Endothelial cell of umbilical vein (primary cell): Measurements from ENCODE around the gene CFAP20DC. TPM values are rescaled to one million over a fixed set of nuclear protein-coding genes. Genes with fewer than 3 reads are reported as not detected.

Experiments
- BruUV-seq: library from RNA; stranded (reverse); fragments of 400-500 nt; replicated peaks from 2 replicates; lab custom pipeline; 2021; lab: Mats Ljungman, UMichigan
- CTCF ChIA-PET: fragments of 300-600, 350-600 bp; sonication (Branson Sonifier 250); formaldehyde crosslinking; loops from one replicate; lab custom pipeline; 2021; ENCODE audit warnings: antibody characterized with exemption, inconsistent platforms; lab: Charles Lee
- POLR2A ChIA-PET: fragments of 300-600, 350-600 bp; sonication (Branson Sonifier 250); formaldehyde crosslinking; loops from one replicate; lab custom pipeline; 2021; ENCODE audit warnings: antibody characterized with exemption, inconsistent platforms; lab: Charles Lee
- DNase-seq: peaks from one replicate; pipeline ENCODE4 v3.0.0-alpha.2; 2011; ENCODE audit warnings: low read depth, low spot score
- FAIRE-seq: peaks from 2 replicates; lab custom pipeline; 2011; peaks lifted over from hg19 to GRCh38; lab: Jason Lieb, UNC
- H2AFZ ChIP-seq: 2 replicates; pipeline ENCODE4 v1.6.0; 2012; ENCODE audit warnings: low read depth, low read length, control low read depth, inconsistent platforms
- H3K27ac ChIP-seq: 2 replicates; pipeline ENCODE4 v1.5.1; 2011; ENCODE audit warnings: low read depth, mild to moderate bottlenecking, control low read depth, low read length, moderate library complexity; ENCODE audit not compliant: insufficient read depth
- H3K27me3 ChIP-seq, 2 experiments: 2 replicates each; pipeline versions ENCODE4 v1.6.0 to v1.6.1; 2011; ENCODE audit warnings: low read length in 2 of 2, mixed read lengths in 1 of 2; ENCODE audit not compliant: control insufficient read depth in 2 of 2, insufficient read depth in 2 of 2
- H3K36me3 ChIP-seq, 2 experiments: 2 replicates in 1 of 2; 3 replicates in 1 of 2; pipeline ENCODE4 v1.5.1; 2011; ENCODE audit warnings: low read length in 2 of 2, mild to moderate bottlenecking in 1 of 2, moderate library complexity in 1 of 2; ENCODE audit not compliant: control insufficient read depth in 2 of 2, insufficient read depth in 2 of 2; ENCODE audit errors: extremely low read depth in 1 of 2
- H3K4me1 ChIP-seq: 3 replicates; pipeline ENCODE4 v1.5.1; 2011; ENCODE audit warnings: mild to moderate bottlenecking, low read length; ENCODE audit not compliant: control insufficient read depth, insufficient read depth; ENCODE audit errors: extremely low read depth
- H3K4me2 ChIP-seq: 2 replicates; pipeline ENCODE4 v1.6.1; 2011; ENCODE audit warnings: low read length, control low read depth, mixed read lengths; ENCODE audit not compliant: insufficient read depth
- H3K4me3 ChIP-seq, 3 experiments: fragments of 200-600 bp in 1 of 3; sonication (generic), shearing (Covaris generic) in 1 of 3; replicated peaks in 1 of 3; 2 replicates each; pipeline ENCODE4 v1.5.1; 2011 to 2016; ENCODE audit warnings: control low read depth in 3 of 3, low read length in 3 of 3, mild to moderate bottlenecking in 2 of 3, inconsistent platforms in 1 of 3, low read depth in 1 of 3, moderate library complexity in 1 of 3; ENCODE audit not compliant: insufficient read depth in 1 of 3
- H3K79me2 ChIP-seq: 2 replicates; pipeline ENCODE4 v1.6.0; 2012; ENCODE audit warnings: low read length, inconsistent platforms; ENCODE audit not compliant: control insufficient read depth, insufficient read depth
- H3K9ac ChIP-seq: replicated peaks from 2 replicates; pipeline ENCODE3; 2011; ENCODE audit warnings: low read length, control low read depth; ENCODE audit not compliant: insufficient read depth; ENCODE audit errors: extremely low read depth
- H3K9me1 ChIP-seq: replicated peaks from 3 replicates; pipeline ENCODE4 v1.6.0; 2011; ENCODE audit warnings: mild to moderate bottlenecking, low read length; ENCODE audit not compliant: control insufficient read depth, insufficient read depth; ENCODE audit errors: extremely low read depth
- H3K9me3 ChIP-seq: replicated peaks from 2 replicates; pipeline ENCODE4 v1.5.1; 2012; ENCODE audit warnings: low read length, inconsistent platforms; ENCODE audit not compliant: control insufficient read depth, insufficient read depth
- H4K20me1 ChIP-seq: replicated peaks from 2 replicates; pipeline ENCODE3; 2011; ENCODE audit warnings: mild to moderate bottlenecking, low read length; ENCODE audit not compliant: control insufficient read depth, insufficient read depth; ENCODE audit errors: extremely low read depth
- EZH2 ChIP-seq: IDR thresholded peaks from 2 replicates; pipeline ENCODE4 v1.6.1; 2012; ENCODE audit warnings: borderline replicate concordance, low read depth, mild to moderate bottlenecking, moderate library complexity, low read length, inconsistent platforms; ENCODE audit not compliant: severe bottlenecking
- FOS ChIP-seq: IDR thresholded peaks from 2 replicates; pipeline ENCODE4 v1.6.1; 2011; ENCODE audit warnings: mild to moderate bottlenecking, low read length, moderate library complexity, borderline replicate concordance; ENCODE audit not compliant: insufficient read depth
- GATA2 ChIP-seq: IDR thresholded peaks from 2 replicates; pipeline ENCODE4 v1.7.0; 2011; ENCODE audit warnings: low read depth, mild to moderate bottlenecking, moderate library complexity, mixed read lengths, low read length; ENCODE audit not compliant: insufficient read length, insufficient read depth
- JUN ChIP-seq: IDR thresholded peaks from 2 replicates; pipeline ENCODE4 v1.6.1; 2011; ENCODE audit warnings: borderline replicate concordance, low read depth; ENCODE audit not compliant: insufficient read length, insufficient read depth
- MYC ChIP-seq: IDR thresholded peaks from one replicate; pipeline ENCODE4 v1.6.1; 2011; ENCODE audit warnings: mild to moderate bottlenecking, low read depth, low read length
- POLR2A ChIP-seq: IDR thresholded peaks from 2 replicates; pipeline ENCODE4 v1.6.1; 2012; ENCODE audit warnings: low read depth, mild to moderate bottlenecking, control low read depth, low read length
- POLR2AphosphoS5 ChIP-seq: IDR thresholded peaks from 2 replicates; pipeline ENCODE4 v1.6.1; 2012; ENCODE audit warnings: low read depth, mild to moderate bottlenecking, control low read depth, low read length, moderate library complexity; ENCODE audit not compliant: insufficient read depth
- dilution Hi-C: fragments of 300-500 bp; cut with MboI; formaldehyde crosslinking; loops from one replicate; pipeline ENCODE4 v1.15.0; 2019; ENCODE audit warnings: low sequenced_read_pairs; ENCODE audit not compliant: extremely low pct_ligation_motif_present
- intact Hi-C: fragments of 100-400 bp; cut with micrococcal nuclease; formaldehyde crosslinking; loops from one replicate; pipeline ENCODE4 v1.10.0; 2022
- polyA plus RNA-seq, 4 experiments: library from polyadenylated mRNA; depleted of rRNA in 3 of 4; stranded (reverse) in 3 of 4; unstranded in 1 of 4; fragments of >200 nt; gene quantifications; 2 replicates each; pipeline versions ENCODE4 v1.2.1 to v1.2.3, GENCODE V29; 2011 to 2012; ENCODE audit warnings: missing spikeins in 1 of 4
- total RNA-seq: library from RNA; stranded (reverse); gene quantifications from 2 replicates; pipeline ENCODE4 v1.2.3, GENCODE V29; 2021
- TF ChIP-seq, protein P1 (sequence below), 2 donors: IDR thresholded peaks; 1 replicate in 1 of 2; 2 replicates in 1 of 2; pipeline ENCODE4 v1.5.1; 2011; ENCODE audit warnings: low read length in 2 of 2, mild to moderate bottlenecking in 2 of 2, moderate library complexity in 2 of 2, control low read depth in 1 of 2, inconsistent platforms in 1 of 2, low read depth in 1 of 2; ENCODE audit not compliant: insufficient read depth in 1 of 2; ENCODE audit errors: extremely low read depth in 1 of 2
- TF ChIP-seq, protein P2 (sequence below): IDR thresholded peaks from 2 replicates; pipeline ENCODE4 v1.6.1; 2011; ENCODE audit not compliant: insufficient read depth, insufficient read length

CFAP20DC gene
- total and polyA plus RNA-seq, 2 donors (not counting 3 experiments of a cell fraction or from before 2014, with no cell fraction given): 0.92 to 2.1 TPM

DNA sequence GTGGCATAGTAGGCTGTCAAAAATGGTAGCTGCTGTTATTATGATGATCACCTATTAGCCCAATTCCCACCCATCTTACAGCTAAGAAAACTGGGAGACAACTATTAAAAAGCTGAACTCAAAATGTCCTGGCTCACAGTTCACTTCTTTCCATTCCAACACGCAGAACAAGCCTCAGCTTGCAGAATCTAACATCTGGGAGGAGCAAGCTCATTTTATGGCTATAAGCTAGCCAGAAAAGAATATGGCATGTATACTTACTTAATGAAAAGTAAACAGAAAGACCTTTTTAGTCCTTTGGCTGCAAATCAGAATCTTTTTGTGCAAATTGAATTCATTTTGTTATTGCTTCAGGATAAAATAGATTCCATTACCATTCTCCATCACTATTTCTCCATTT is 34.8 kb upstream of the CFAP20DC start:
- H3K4me2 ChIP-seq: no peak overlapping the region
- no peak overlapping the region for H3K27ac ChIP-seq
- TF ChIP-seq, protein P1, sequence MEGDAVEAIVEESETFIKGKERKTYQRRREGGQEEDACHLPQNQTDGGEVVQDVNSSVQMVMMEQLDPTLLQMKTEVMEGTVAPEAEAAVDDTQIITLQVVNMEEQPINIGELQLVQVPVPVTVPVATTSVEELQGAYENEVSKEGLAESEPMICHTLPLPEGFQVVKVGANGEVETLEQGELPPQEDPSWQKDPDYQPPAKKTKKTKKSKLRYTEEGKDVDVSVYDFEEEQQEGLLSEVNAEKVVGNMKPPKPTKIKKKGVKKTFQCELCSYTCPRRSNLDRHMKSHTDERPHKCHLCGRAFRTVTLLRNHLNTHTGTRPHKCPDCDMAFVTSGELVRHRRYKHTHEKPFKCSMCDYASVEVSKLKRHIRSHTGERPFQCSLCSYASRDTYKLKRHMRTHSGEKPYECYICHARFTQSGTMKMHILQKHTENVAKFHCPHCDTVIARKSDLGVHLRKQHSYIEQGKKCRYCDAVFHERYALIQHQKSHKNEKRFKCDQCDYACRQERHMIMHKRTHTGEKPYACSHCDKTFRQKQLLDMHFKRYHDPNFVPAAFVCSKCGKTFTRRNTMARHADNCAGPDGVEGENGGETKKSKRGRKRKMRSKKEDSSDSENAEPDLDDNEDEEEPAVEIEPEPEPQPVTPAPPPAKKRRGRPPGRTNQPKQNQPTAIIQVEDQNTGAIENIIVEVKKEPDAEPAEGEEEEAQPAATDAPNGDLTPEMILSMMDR (IDR thresholded peaks at IDR 0.05; ENCODE audit: extremely low read depth in 1 of 2, insufficient read depth in 1 of 2, low read depth in 1 of 2, low read length in 2 of 2): no peak
- TF ChIP-seq, protein P2, sequence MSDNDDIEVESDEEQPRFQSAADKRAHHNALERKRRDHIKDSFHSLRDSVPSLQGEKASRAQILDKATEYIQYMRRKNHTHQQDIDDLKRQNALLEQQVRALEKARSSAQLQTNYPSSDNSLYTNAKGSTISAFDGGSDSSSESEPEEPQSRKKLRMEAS: no peak
- TF ChIP-seq POLR2AphosphoS5: no peak
- TF ChIP-seq EZH2: no peak
- TF ChIP-seq FOS: no peak
- H3K36me3 ChIP-seq: no peaks in the 10 kb centered on the region
- no peaks in the 10 kb centered on the region for H3K9me1 ChIP-seq
- intact Hi-C loops (no loop called here), dilution Hi-C loops (no loop called here)
- H2AFZ ChIP-seq: no peak overlapping the region
- no peaks in the 10 kb centered on the region for H3K4me1 ChIP-seq
- BruUV-seq: no TSS peak
- CTCF ChIA-PET: no interaction called here
- no peaks in the 10 kb centered on the region for H3K27me3 ChIP-seq
- no peak overlapping the region for H3K9ac ChIP-seq
- FAIRE-seq (no peak), DNase-seq (no peak)
- H3K4me3 ChIP-seq: no peak overlapping the region
- no peaks in the 10 kb centered on the region for H4K20me1 ChIP-seq
- no peaks in the 10 kb centered on the region for H3K79me2 ChIP-seq
- POLR2A ChIA-PET: no interaction called here
- H3K9me3 ChIP-seq: no peaks in the 10 kb centered on the region

DNA sequence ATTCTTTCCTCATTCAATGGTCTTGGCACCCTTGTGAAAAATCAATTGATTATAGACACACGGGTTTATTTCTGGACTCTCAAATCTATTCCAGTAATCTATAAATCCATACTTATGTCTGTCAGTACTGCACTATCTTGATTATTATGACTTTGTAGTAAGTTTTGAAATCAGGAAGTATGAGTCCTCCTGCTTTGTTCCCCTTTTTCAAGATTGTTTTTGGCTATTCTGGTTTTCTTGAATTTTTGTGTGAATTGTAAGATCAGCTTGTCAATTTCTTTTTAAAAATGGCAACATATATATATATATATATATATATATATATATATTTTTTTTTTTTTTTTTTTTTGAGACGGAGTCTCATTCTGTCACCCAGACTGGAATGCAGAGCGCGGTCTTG is 32.3 kb upstream of the CFAP20DC start:
- H3K4me2 ChIP-seq: no peak overlapping the region
- dilution Hi-C loops: no loop called here
- no peaks in the 10 kb centered on the region for H3K9me3 ChIP-seq
- H3K4me1 ChIP-seq: no peaks in the 10 kb centered on the region
- no peak for TF ChIP-seq MYC
- TF ChIP-seq, protein P1 (IDR thresholded peaks at IDR 0.05; ENCODE audit: extremely low read depth in 1 of 2, insufficient read depth in 1 of 2, low read depth in 1 of 2, low read length in 2 of 2): no peak
- no peak for TF ChIP-seq JUN
- TF ChIP-seq EZH2: no peak
- no peak for TF ChIP-seq FOS
- TF ChIP-seq POLR2A: no peak
- no peak for TF ChIP-seq POLR2AphosphoS5
- no peak for TF ChIP-seq GATA2
- TF ChIP-seq, protein P2: no peak
- no peak for DNase-seq
- no peak for FAIRE-seq
- intact Hi-C loops: no loop called here
- H4K20me1 ChIP-seq: no peaks in the 10 kb centered on the region
- no peak overlapping the region for H3K4me3 ChIP-seq
- H3K9ac ChIP-seq: no peak overlapping the region
- ChIA-PET POLR2A (no interaction called here), CTCF (no interaction called here)
- H3K36me3 ChIP-seq: no peaks in the 10 kb centered on the region
- no peaks in the 10 kb centered on the region for H3K79me2 ChIP-seq
- H2AFZ ChIP-seq: no peak overlapping the region
- no peak overlapping the region for H3K27ac ChIP-seq
- no TSS peak for BruUV-seq
- H3K9me1 ChIP-seq: no peaks in the 10 kb centered on the region
- no peaks in the 10 kb centered on the region for H3K27me3 ChIP-seq
